Retina (tissue), 1 donor: Measurements from ENCODE around the gene TWSG1.
"Not testable (repeated sequence)": the region's sequence is repeated elsewhere in the genome, so short reads cannot be mapped to it uniquely, and the experiment has no call there.

ENCODE experiments used
- DNase-seq: peaks from one replicate; pipeline ENCODE4 v3.0.0-alpha.2; 2016

The TWSG1 gene

DNA sequence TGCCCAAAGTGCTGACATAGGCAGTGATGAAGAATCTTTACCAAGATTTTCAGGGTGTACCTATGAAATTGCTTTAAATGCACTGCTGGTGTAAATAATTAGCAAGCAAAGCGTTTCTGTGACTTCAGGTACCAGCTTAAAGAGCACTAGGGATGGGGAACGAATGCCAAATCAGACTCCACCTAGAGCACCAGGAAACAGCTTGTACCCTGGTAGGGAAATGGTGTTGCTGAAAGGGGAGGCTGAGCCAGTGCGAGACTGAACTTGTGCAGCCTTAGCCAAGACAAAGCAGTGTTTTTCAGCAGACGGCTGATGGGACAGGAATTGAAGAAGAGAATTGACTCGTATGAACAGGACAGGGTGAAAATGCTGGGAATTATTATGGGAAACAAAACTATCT lies 65.6 kb downstream of the TWSG1 start:
- DNase-seq = no peak

DNA sequence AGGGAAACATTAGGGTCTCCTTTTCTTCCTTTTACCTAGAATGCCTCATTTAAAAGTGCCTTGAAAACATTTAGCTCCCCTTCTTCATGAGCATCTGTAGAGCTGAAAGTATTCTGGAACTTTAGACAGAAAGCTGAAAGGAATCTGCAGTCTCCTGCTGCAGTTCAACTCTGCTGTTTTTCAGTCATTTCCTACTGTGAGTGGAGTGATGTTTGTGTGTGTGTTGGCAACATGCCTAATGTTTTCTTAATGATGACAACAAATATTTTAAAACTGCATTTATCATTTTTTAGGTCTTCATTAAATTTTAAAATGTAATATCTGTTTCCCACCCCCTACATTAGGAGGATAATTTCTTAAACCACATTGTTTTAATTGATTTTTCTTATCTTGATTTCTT lies 66.6 kb downstream of the TWSG1 start:
- DNase-seq = no peak

GRCh38 chr18:9402358-9403007 lies 67.9 kb downstream of the TWSG1 start:
- not testable (repeated sequence) for DNase-seq

GRCh38 chr18:9403795-9404564 lies 69.4 kb downstream of the TWSG1 start:
- DNase-seq = no peak

GRCh38 chr18:9404565-9405060 lies 70.0 kb downstream of the TWSG1 start:
- no peak for DNase-seq

- DNase-seq = no peak
These were observed 70.6 kb downstream of the TWSG1 start for GRCh38 chr18:9405130-9405529.

- no peak for DNase-seq
These were observed 71.4 kb downstream of the TWSG1 start for GRCh38 chr18:9405977-9406376.

DNA sequence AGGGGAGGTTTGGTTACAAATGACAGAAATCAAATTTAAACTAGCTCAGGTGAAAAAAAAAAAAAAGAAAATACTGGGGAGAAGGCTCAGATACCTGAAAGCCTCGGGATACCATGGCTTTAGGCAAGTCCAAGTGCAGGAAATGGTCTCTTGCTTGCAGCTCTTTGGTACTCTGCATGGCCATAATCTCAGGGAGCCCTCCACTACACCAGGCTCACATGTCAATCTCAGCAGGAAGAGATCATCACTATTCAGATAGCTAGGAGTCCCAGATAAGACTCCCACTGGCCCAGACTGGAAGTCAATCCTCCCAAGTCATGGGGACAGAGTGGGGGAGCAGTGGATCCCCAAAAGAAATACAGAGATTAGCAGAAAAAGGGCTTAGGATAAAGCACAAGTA lies 75.9 kb downstream of the TWSG1 start:
- no peak for DNase-seq

- DNase-seq = no peak
These were observed 79.0 kb downstream of the TWSG1 start for GRCh38 chr18:9413576-9413975.

DNA sequence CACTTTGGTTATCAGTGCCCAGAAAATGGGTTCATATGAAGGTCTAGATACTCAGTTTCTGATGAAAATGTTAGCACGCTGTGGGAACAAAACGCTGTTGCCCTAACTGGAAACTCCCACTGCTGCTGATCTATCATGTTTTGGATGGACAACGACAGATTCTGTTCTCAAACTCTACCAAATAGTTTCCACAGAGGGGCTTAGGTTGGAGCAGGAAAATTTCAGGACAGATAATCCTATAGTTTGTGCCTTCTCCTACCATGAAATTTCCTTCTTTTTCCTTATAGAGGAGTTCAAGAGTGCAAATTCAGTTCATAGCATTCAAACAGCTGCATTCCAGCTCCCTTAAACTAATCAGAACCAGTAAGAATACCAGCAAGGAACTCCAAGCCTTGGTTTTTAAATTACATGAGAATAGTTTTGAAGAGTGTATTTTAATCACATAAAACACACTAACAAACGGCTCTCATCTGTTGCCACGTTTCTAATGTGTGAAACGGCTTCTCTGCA lies 82.0 kb downstream of the TWSG1 start:
- DNase-seq = no peak

DNA sequence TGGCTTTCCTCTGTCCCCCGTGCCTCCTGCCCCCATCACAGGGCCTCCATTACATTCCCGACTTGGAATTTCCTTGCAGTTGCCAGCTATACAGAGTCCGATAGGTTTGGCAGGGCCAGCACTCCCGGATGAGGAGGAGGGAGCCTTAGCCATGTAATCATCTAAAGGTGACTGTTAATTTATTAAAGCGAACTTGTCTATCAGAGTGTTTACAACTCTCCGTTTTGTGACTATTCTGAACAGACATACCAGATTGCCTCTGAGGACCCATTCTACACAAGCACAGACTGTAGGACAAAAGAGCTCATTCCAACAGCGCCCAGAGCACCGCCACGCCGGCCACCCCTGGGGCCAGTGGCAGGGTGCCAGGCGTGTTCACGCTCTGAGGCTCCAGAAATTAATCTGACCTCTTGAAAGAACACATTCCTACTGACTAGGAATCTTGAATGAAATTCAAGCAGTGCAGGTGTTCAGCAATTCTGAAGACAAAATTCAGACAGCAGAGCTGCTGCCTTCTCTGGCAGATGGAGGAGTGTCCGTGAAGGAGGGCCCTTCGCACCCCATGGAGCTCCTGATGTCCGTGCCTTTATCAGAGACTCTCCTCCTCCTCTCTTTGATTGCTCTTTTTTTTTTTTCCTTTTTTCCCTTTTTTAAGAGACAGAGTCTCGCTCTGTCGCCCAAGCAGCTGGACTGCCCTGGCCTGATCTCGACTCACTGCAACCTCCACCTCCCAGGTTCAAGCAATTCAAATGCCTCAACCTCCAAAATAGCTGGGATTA lies 82.7 kb downstream of the TWSG1 start:
- DNase-seq = peak; percentile 74

DNA sequence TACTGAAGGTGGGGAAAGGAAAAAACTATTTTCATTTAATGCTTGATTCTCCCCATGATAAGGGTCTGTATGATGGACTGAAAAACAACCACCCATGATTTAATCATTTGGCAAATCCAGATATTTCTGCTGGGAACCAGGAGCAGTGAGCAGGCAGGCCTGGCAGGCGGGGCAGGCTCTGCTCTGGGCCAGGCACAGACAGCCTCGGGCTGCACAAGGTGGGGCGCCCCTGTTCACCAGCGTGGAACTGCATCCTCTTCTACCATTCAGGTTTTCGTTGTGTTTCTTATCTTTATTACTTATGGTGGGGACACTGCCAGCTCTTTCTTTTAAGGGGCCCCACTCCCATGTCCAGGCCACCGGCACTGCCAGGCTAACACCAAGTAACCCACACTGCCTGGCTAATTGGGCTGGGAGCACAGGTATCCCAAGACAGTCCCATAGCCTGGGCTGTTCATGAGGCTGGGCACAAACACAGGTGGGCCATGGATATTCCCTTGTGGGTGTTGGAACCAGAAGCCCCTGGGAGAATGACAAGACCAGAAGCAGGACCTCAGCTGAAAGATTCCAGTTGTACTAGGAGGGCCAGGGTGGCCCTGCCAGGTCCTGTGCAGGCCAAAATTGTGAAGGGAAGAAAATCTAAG lies 83.6 kb downstream of the TWSG1 start:
- DNase-seq = no peak

GRCh38 chr18:9419956-9420631 lies 85.5 kb downstream of the TWSG1 start:
- no peak for DNase-seq

DNA sequence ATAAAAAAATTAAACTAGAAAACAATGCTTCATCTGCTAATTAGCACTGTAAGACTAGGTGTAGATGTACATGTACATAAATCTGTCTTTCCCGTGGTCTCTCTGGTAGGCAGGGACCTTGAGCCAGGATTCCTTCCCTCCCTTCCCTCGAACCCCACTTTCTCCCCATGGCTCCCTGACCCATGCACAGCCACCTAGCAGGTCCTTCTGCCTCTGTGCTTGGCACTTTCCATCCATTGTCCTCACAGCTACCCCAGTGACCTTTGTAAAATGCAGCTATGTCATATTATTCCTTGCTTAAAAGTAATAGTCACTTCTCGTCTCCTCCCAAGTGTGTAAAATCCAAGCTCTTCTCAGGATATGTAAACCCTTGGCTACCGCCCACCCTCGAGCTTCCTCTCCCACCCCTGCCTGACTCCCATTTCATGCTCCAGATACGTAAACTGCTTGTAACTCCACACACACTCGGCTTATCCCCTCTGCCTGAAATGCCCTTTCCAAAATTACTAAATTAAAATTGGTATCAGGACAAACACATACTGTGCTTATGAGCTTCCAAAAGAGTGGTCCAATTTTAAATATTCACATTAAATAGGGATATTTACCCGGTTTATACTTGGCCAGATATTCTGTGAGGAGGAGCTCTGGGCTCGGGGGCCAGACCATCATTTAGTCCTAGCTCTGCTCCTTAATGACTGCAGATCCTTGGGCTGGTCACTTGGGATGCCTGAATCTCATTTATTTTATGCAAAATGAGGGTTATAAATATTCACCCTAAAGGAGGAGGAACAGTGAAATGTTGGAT lies 86.7 kb downstream of the TWSG1 start:
- no peak for DNase-seq

DNA sequence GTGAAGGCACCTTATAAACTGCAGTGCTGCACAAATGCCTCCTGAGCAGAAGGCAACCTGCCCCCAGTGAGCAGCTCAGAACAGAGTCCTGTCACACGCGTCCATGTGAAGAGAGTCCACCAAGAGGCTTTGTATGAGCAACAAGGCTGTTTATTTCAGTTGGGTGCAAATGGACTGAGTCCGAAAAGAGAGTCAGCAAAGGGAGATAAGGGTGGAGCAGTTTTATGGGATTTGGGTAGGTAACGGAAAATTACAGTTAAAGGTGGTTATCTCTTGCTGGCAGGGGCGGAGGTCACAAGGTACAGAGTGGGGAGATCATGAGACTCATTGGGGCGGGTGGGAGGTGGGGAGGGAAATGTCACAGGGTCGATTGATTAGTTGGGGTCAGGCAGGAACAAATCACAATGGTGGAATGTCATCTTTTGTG lies 87.3 kb downstream of the TWSG1 start:
- no peak for DNase-seq

- no peak for DNase-seq
These were observed 88.4 kb downstream of the TWSG1 start for GRCh38 chr18:9422816-9423519.

DNA sequence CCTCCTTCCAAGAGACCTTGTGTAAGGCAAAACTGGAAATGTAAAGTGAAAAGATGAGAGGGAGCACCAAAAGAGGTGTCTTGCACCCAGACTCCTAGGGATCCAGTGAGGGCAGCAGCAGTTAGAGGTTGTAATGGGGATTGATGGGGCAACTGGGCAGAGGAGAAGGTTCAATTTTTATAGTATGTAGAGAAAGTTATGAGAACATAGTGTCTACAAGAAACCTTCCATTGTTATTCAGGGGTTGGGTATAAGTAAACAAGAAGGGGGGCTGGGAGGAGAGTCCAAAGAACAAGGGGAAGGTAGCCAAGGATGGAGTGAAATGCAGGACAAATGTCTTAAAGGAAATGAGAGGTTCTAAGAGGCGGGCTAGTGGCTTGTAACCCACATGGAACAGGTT lies 89.1 kb downstream of the TWSG1 start:
- not testable (repeated sequence) for DNase-seq

GRCh38 chr18:9424235-9424634 lies 89.7 kb downstream of the TWSG1 start:
- not testable (repeated sequence) for DNase-seq

- DNase-seq = no peak
These were observed 92.2 kb downstream of the TWSG1 start for GRCh38 chr18:9426753-9427152.

DNA sequence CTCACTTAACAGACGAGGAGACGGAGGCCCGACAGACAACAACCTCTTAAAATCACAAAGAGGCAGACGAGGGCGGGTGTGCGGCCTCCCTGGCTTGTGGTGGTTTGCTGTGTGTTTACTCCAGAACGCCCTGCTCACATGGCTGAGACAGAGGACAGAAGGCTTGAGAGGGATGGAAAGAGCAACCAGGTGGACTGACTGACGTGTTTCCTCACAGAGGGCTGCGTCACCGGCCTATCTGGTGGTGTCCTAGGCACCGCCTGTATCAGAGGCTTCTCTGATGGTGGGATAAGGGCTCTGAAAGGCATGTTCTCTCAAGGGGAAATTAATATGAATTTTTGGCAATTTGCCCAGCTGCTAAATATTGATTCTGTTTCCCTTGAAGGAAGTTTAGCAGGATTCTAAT lies 93.7 kb downstream of the TWSG1 start:
- no peak for DNase-seq
